Mesothelial cell of epicardium (in vitro differentiated cells): ENCODE data around the gene TTN. TPM values are rescaled to one million over a fixed set of nuclear protein-coding genes. Genes with fewer than 3 reads are reported as not detected.

ENCODE experiments used
- DNase-seq, 2 experiments: peaks; one replicate each; pipeline ENCODE4 v3.0.0; 2021; ENCODE audit warnings: low spot score in 2 of 2; ENCODE audit not compliant: unreplicated experiment in 2 of 2
- H3K27ac Mint-ChIP-seq: 2 replicates; pipeline ENCODE4 v1.8.0; 2021; ENCODE audit warnings: mixed read lengths
- H3K27me3 Mint-ChIP-seq: 2 replicates; pipeline ENCODE4 v1.8.0; 2021; ENCODE audit warnings: low read depth, mixed read lengths
- H3K36me3 Mint-ChIP-seq: 2 replicates; pipeline ENCODE4 v1.8.0; 2021; ENCODE audit warnings: mixed read lengths
- H3K4me1 Mint-ChIP-seq: 2 replicates; pipeline ENCODE4 v1.8.0; 2021; ENCODE audit warnings: mixed read lengths
- H3K4me3 Mint-ChIP-seq: 2 replicates; pipeline ENCODE4 v1.8.0; 2021; ENCODE audit warnings: mild to moderate bottlenecking, moderate library complexity, mixed read lengths
- H3K9me3 Mint-ChIP-seq: 2 replicates; pipeline ENCODE4 v1.8.0; 2021; ENCODE audit warnings: mixed read lengths
- CTCF ChIP-seq: fragments of 200-600 bp; sonication (generic); IDR thresholded peaks from one replicate; pipeline ENCODE4 v1.5.0; 2021; ENCODE audit warnings: antibody characterized with exemption; ENCODE audit not compliant: unreplicated experiment
- total RNA-seq: library from RNA; stranded (reverse); gene quantifications from 3 replicates; pipeline ENCODE4 v1.2.1, GENCODE V29; 2021

Gene TTN
- total RNA-seq, 1 donor from 2014 or later, result 1.2 TPM

GRCh38 chr2:178844701-178845100, 37.5 kb upstream of the TTN start:
- Mint-ChIP-seq H3K27me3 (peaks cover 7% of the 10 kb centered on the region), H3K4me1 (no peaks in the 10 kb centered on the region), H3K9me3 (peaks cover 9% of the 10 kb centered on the region), H3K36me3 (no peaks in the 10 kb centered on the region), H3K27ac (no peak overlapping the region), H3K4me3 (no peak overlapping the region)
- no peak for DNase-seq
- TF ChIP-seq CTCF, result no peak

GRCh38 chr2:178844269-178844668, 37.0 kb upstream of the TTN start:
- Mint-ChIP-seq H3K27me3 (peaks cover 9% of the 10 kb centered on the region), H3K9me3 (peaks cover 9% of the 10 kb centered on the region), H3K27ac (no peak overlapping the region), H3K36me3 (no peaks in the 10 kb centered on the region), H3K4me1 (no peaks in the 10 kb centered on the region), H3K4me3 (no peak overlapping the region)
- DNase-seq, result no peak
- TF ChIP-seq CTCF, result no peak

GRCh38 chr2:178843697-178844096, 36.5 kb upstream of the TTN start:
- no peak for DNase-seq
- H3K36me3 Mint-ChIP-seq, result no peaks in the 10 kb centered on the region
- no peak overlapping the region for H3K27ac Mint-ChIP-seq
- peaks cover 11% of the 10 kb centered on the region for H3K27me3 Mint-ChIP-seq
- H3K4me3 Mint-ChIP-seq, result no peak overlapping the region
- H3K9me3 Mint-ChIP-seq, result peaks cover 9% of the 10 kb centered on the region
- no peak for TF ChIP-seq CTCF
- no peaks in the 10 kb centered on the region for H3K4me1 Mint-ChIP-seq

GRCh38 chr2:178836807-178837206, 29.6 kb upstream of the TTN start:
- Mint-ChIP-seq H3K36me3 (no peaks in the 10 kb centered on the region), H3K27me3 (peaks cover 10% of the 10 kb centered on the region), H3K9me3 (no peaks in the 10 kb centered on the region), H3K27ac (no peak overlapping the region), H3K4me3 (no peak overlapping the region), H3K4me1 (no peaks in the 10 kb centered on the region)
- TF ChIP-seq CTCF, result no peak
- no peak for DNase-seq

GRCh38 chr2:178834086-178834485, 26.9 kb upstream of the TTN start:
- Mint-ChIP-seq H3K27me3 (peaks cover 9% of the 10 kb centered on the region), H3K27ac (no peak overlapping the region), H3K4me1 (peaks cover 3% of the 10 kb centered on the region), H3K36me3 (no peaks in the 10 kb centered on the region), H3K4me3 (no peak overlapping the region), H3K9me3 (no peaks in the 10 kb centered on the region)
- no peak for DNase-seq
- TF ChIP-seq CTCF, result no peak

GRCh38 chr2:178833382-178833781, 26.2 kb upstream of the TTN start:
- no peak for DNase-seq
- no peaks in the 10 kb centered on the region for H3K36me3 Mint-ChIP-seq
- no peaks in the 10 kb centered on the region for H3K9me3 Mint-ChIP-seq
- H3K4me1 Mint-ChIP-seq, result peaks cover 5% of the 10 kb centered on the region
- TF ChIP-seq CTCF, result no peak
- H3K27ac Mint-ChIP-seq, result no peak overlapping the region
- H3K4me3 Mint-ChIP-seq, result no peak overlapping the region
- H3K27me3 Mint-ChIP-seq, result peaks cover 8% of the 10 kb centered on the region
